HFFc6 (cell line): ENCODE data around the gene FUT4. TPM values are rescaled to one million over a fixed set of nuclear protein-coding genes. Genes with fewer than 3 reads are reported as not detected.

ENCODE experiments used
- DNase-seq: peaks from one replicate; pipeline ENCODE4 v3.0.0-alpha.2; 2018
- H3K27ac Mint-ChIP-seq: 2 replicates; pipeline ENCODE4 v1.8.0; 2020; ENCODE audit warnings: mild to moderate bottlenecking, mixed read lengths
- H3K27me3 Mint-ChIP-seq: 2 replicates; pipeline ENCODE4 v1.8.0; 2021; ENCODE audit warnings: mild to moderate bottlenecking, moderate library complexity, mixed read lengths; ENCODE audit not compliant: insufficient read depth
- H3K36me3 Mint-ChIP-seq: 2 replicates; pipeline ENCODE4 v1.8.0; 2021; ENCODE audit warnings: low read depth, mixed read lengths
- H3K4me1 Mint-ChIP-seq: 2 replicates; pipeline ENCODE4 v1.8.0; 2020; ENCODE audit warnings: low read depth, mixed read lengths
- H3K4me3 Mint-ChIP-seq: 2 replicates; pipeline ENCODE4 v1.8.0; 2020; ENCODE audit warnings: mild to moderate bottlenecking, moderate library complexity, mixed read lengths
- H3K9me3 Mint-ChIP-seq: 2 replicates; pipeline ENCODE4 v1.8.0; 2020; ENCODE audit warnings: mild to moderate bottlenecking, mixed read lengths
- total RNA-seq, 6 experiments: library from RNA; stranded (reverse); fragmentation: NEBNext Ultra II Directional; extraction: Animal tissue kit (Norgen Biotek cat#: 25700); gene quantifications; 2 replicates in 1 of 6; 3 replicates in 5 of 6; pipeline ENCODE4 v1.2.3, GENCODE V29; 2021
- TF ChIP-seq, protein P1 (sequence below): fragments of 200-600 bp; sonication (generic); IDR thresholded peaks from 2 replicates; pipeline ENCODE4 v1.5.0; 2021; ENCODE audit warnings: antibody characterized with exemption, mild to moderate bottlenecking

Gene FUT4
- total RNA-seq, 6 experiments from 2014 or later = 0.85 to 3.3 (median 3.0) TPM

DNA sequence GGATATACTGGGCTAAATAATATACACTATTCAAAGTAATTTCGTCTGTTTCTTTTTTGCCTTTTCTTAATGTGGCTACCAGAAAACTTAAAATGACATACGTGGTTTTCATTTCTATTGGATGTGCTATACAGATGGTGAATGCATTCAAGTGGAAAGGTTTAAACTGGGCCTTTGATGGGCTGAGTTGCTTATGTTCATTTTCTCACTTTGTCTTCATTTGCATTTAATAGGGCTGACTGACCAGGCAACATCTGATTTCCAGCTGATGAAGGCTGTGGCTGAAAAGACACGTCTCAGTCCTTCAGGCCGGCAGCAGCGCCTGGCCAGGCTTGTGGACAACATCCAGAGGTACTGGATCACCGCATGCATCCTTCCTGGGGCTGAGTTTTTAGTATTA lies 51.4 kb downstream of the FUT4 start:
- Mint-ChIP-seq H3K27ac (no peak overlapping the region), H3K4me1 (0 out of 2 replicates have a peak, but pooled peaks cover 5% of the 10 kb centered on the region), H3K36me3 (no peaks in the 10 kb centered on the region), H3K27me3 (peaks cover 11% of the 10 kb centered on the region), H3K4me3 (no peak overlapping the region), H3K9me3 (no peaks in the 10 kb centered on the region)
- no peak for DNase-seq
- TF ChIP-seq, protein P1, sequence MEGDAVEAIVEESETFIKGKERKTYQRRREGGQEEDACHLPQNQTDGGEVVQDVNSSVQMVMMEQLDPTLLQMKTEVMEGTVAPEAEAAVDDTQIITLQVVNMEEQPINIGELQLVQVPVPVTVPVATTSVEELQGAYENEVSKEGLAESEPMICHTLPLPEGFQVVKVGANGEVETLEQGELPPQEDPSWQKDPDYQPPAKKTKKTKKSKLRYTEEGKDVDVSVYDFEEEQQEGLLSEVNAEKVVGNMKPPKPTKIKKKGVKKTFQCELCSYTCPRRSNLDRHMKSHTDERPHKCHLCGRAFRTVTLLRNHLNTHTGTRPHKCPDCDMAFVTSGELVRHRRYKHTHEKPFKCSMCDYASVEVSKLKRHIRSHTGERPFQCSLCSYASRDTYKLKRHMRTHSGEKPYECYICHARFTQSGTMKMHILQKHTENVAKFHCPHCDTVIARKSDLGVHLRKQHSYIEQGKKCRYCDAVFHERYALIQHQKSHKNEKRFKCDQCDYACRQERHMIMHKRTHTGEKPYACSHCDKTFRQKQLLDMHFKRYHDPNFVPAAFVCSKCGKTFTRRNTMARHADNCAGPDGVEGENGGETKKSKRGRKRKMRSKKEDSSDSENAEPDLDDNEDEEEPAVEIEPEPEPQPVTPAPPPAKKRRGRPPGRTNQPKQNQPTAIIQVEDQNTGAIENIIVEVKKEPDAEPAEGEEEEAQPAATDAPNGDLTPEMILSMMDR = no peak

DNA sequence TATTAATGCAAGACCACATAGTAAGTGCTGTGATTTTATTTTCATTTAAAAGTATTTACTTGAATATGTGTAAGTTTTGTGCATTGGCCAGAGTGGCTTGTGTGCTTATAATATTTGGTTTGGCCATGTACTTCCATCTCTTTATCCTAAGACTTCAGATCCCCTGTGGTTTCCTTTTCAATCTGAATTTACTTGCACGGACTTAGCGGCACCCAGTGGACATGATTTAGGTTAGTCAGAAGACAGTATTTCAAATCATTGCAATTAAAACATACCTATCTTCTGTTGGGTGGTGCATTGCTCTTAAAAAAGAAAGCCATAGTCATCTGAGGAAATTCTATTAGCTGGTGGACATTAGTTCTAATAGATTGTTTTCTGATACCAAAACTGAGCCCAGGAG lies 54.2 kb downstream of the FUT4 start:
- Mint-ChIP-seq H3K4me3 (no peak overlapping the region), H3K27me3 (no peaks in the 10 kb centered on the region; the same call in none of the 2 replicates), H3K36me3 (no peaks in the 10 kb centered on the region), H3K9me3 (no peaks in the 10 kb centered on the region), H3K4me1 (peaks cover 17% of the 10 kb centered on the region), H3K27ac (no peak overlapping the region)
- no peak for DNase-seq
- TF ChIP-seq, protein P1 = no peak; the same call in 1 of the 2 replicates

Other genes with a start within 250 kb of the FUT4 start
- under 1 TPM in 1 of 6 experiments, not detected in 5; 0.26 TPM for gene IZUMO1R, start 239.3 kb upstream of the FUT4 start, total RNA-seq
- not detected for gene GPR83, start 142.5 kb upstream of the FUT4 start, total RNA-seq
- 10 to 100 TPM; 12.2 to 17.2 (median 15.7) TPM for gene MRE11, start 50.1 kb upstream of the FUT4 start, total RNA-seq
- gene ANKRD49, start 49.9 kb upstream of the FUT4 start, total RNA-seq = 1 to 10 TPM; 7.2 to 8.7 (median 7.9) TPM
- not detected for gene C11orf97, start 31.5 kb upstream of the FUT4 start, total RNA-seq
- under 1 TPM; 0.12 to 0.43 (median 0.28) TPM for gene PIWIL4, start 23.4 kb downstream of the FUT4 start, total RNA-seq
- 10 to 100 TPM; 43.1 to 65.9 (median 48.4) TPM for gene AMOTL1, start 224.4 kb downstream of the FUT4 start, total RNA-seq